Activated T-cell treated with anti-CD3 and anti-CD28 coated beads, Interleukin-2, amount 50 U/mL, for 24 hours (primary cell): ENCODE data around the gene NCDN.

ENCODE experiments used
- DNase-seq: peaks from one replicate; pipeline ENCODE4 v3.0.0-alpha.2; 2020
- H3K27ac Mint-ChIP-seq: 2 replicates; pipeline ENCODE4 v1.8.0; 2020; ENCODE audit warnings: mild to moderate bottlenecking, mixed read lengths
- H3K27me3 Mint-ChIP-seq: 2 replicates; pipeline ENCODE4 v1.8.0; 2020; ENCODE audit warnings: mixed read lengths
- H3K36me3 Mint-ChIP-seq: 2 replicates; pipeline ENCODE4 v1.8.0; 2020; ENCODE audit warnings: low read depth, mixed read lengths
- H3K4me1 Mint-ChIP-seq: 2 replicates; pipeline ENCODE4 v1.8.0; 2020; ENCODE audit warnings: low read depth, mixed read lengths
- H3K4me3 Mint-ChIP-seq: 2 replicates; pipeline ENCODE4 v1.8.0; 2020; ENCODE audit warnings: mild to moderate bottlenecking, moderate library complexity, mixed read lengths
- H3K9me3 Mint-ChIP-seq: 2 replicates; pipeline ENCODE4 v1.8.0; 2020; ENCODE audit warnings: mixed read lengths

Gene NCDN

DNA sequence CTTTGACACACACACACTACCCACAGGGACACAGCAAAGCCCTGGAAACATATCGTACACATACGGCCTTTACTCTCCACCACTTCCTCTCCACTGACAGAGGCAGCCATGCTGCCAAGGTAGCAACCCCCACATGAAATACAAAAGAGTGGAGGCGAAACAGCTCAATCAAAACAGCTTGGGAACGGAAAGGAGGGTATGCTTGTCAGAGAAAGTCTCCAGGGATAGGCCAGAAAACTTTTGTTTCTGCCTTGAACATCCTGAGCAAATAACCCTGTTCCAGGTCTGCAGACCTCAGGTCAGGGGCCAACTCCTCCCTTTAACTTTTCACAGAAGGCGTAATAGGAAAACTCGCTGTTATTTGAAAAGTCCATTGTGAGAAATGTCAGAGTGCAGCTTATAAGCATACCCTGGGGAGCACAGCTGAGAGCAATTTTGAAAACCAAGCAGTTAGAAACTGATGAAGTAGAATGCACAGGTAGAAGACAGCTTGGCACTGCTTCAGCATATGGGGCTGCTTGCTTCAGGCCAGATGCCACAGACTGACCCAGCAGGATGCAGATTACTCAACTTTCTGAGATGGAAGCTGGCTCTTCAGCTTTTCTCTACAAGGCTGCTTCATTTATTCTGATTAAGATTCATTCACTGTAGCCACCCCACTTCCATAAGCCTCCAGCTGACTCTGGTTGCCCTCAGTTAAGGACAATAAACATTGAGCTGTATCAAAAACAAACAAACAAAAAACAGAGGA lies 18.4 kb upstream of the NCDN start:
- peak; percentile 37 for DNase-seq
- peaks cover 89% of the 10 kb centered on the region for H3K4me1 Mint-ChIP-seq
- H3K9me3 Mint-ChIP-seq, result no peaks in the 10 kb centered on the region
- H3K27ac Mint-ChIP-seq, result peak overlapping the region; percentile 96
- peaks cover 41% of the 10 kb centered on the region for H3K36me3 Mint-ChIP-seq
- H3K27me3 Mint-ChIP-seq, result no peaks in the 10 kb centered on the region
- peak overlapping the region; percentile 71 for H3K4me3 Mint-ChIP-seq

DNA sequence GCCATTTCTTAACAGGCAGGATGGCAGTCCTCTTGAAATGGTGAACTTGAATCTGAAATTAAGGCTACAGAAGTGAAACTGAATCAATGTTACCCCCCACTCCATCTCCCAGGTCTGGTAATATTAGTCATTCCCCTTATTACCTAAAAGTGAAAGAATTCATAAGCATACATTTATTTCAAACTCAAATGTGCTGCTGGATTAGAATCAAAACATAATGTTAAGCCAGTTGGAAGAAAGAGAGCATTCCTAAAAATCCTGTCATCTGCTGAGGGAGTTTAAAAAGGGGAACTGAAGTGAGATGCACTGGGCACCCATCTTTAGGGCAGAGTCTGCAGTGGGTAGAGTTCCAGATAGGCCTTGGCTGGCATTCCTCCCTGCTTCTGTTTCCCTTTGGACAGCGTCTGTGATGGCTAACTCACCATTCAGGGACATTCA lies 17.8 kb upstream of the NCDN start:
- Mint-ChIP-seq H3K36me3 (peaks cover 45% of the 10 kb centered on the region), H3K27me3 (no peaks in the 10 kb centered on the region), H3K27ac (peak overlapping the region; percentile 96), H3K9me3 (no peaks in the 10 kb centered on the region), H3K4me3 (peak overlapping the region; percentile 71), H3K4me1 (peaks cover 93% of the 10 kb centered on the region)
- no peak for DNase-seq

DNA sequence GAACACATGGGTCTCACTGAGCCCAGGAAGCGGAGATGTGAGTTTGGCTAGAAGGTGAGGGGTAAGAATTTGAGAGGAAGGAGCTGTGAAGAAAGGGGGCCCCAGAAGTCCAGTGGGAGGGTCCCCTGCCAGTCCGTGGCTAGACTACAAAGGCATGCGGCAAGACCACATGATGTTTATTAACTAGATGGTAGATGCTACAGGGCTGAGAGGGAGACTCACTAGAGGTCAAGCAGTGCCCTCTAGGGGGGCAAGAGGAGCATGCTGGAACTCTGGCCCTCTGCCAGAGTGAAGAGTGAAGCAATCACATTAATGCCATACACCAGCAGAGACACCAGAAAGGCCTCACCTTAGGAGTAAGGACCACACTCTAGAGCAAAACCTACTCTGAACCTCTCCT lies 12.6 kb upstream of the NCDN start:
- H3K4me1 Mint-ChIP-seq, result peaks cover 75% of the 10 kb centered on the region
- H3K27me3 Mint-ChIP-seq, result no peaks in the 10 kb centered on the region
- peak overlapping the region; percentile 39 for H3K27ac Mint-ChIP-seq
- H3K36me3 Mint-ChIP-seq, result peaks cover 69% of the 10 kb centered on the region
- H3K9me3 Mint-ChIP-seq, result no peaks in the 10 kb centered on the region
- H3K4me3 Mint-ChIP-seq, result no peak overlapping the region
- DNase-seq, result peak; percentile 54

DNA sequence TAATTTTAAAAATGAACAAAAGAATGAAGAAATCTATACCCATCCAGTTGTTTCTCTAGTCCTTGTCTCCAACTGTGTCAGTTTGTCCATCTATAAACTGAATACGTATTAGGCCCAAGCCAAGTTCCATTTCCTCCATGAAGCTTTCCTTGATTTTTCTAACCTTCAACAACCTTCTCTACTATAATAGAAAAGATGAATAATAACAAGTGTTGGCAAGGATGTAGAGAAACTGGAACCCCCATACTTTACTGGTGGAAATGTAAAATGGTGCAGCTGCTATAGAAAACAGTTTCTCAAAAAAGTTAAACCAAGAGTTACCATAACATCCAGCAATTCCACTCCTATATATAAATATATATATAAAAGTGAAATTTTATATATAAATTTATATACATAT lies 11.0 kb upstream of the NCDN start:
- H3K4me3 Mint-ChIP-seq, result no peak overlapping the region
- DNase-seq, result no peak
- no peak overlapping the region for H3K27ac Mint-ChIP-seq
- no peaks in the 10 kb centered on the region for H3K9me3 Mint-ChIP-seq
- peaks cover 62% of the 10 kb centered on the region for H3K4me1 Mint-ChIP-seq
- H3K36me3 Mint-ChIP-seq, result peaks cover 72% of the 10 kb centered on the region
- no peaks in the 10 kb centered on the region for H3K27me3 Mint-ChIP-seq

DNA sequence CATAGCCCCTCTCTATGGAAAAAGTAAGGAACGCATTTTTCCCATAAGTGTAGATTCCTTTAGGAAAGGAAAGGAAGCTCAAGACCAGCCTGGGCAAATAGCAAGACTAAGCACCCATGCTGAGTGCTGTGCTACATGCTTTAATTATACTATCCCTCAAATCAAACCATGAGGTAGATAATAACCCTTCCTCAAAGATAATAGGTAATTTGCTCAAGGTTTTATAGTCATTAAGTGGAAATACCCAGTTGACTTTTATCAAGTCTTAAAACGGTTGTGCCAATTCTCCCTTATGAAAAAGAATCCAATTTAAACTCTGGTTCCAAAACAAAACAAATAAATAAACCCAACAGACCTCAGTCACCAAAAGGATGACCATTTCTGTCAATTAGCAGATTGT lies 3.7 kb upstream of the NCDN start:
- Mint-ChIP-seq H3K36me3 (peaks cover 68% of the 10 kb centered on the region), H3K27me3 (no peaks in the 10 kb centered on the region), H3K9me3 (no peaks in the 10 kb centered on the region), H3K4me1 (peaks cover 55% of the 10 kb centered on the region), H3K4me3 (no peak overlapping the region), H3K27ac (no peak overlapping the region)
- DNase-seq, result no peak

DNA sequence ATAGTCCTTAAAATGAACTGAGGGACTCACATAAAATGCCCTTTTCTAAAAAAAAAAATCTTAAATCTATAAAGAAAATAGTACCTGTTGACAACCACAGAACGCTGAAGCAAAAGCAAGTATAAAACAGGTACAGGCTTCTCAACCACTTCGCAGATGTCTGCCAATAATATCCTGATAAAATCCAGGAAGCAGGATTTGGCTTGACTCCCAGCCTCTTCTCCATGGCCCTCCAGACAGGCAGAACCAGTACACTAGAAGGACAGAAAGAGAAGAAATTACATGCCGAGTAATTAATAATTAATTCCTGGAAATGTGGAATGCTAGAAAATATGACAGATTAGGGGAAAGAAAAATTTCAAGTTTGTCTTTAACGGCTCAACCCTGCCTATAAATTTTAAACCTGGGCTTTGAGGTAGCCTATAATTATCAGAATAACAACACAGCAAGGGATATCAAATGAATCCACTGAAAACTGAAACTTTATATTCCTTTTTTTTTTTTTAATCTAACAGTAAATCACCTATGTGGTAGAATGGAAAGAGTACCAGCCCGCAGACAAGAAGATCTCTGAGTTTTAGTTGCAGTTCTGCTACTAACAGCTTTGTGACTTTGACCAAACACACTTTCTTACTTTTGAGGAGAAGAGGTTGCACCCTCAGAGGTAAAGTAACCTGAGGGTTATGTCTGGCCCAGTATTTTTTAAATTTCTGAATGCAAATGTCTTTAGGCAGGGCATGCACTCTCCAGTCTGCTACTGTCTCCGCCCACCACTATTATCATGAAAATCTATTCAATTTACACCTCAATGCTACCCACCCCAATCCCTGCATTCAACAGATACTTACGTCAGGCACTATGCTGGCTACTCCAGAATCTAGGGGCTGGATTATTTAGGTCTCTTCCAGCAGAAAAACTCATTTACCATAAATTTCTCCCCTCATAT lies 3.1 kb upstream of the NCDN start:
- H3K9me3 Mint-ChIP-seq, result no peaks in the 10 kb centered on the region
- peak overlapping the region; percentile 98 for H3K27ac Mint-ChIP-seq
- peaks cover 65% of the 10 kb centered on the region for H3K36me3 Mint-ChIP-seq
- H3K4me1 Mint-ChIP-seq, result peaks cover 57% of the 10 kb centered on the region
- H3K27me3 Mint-ChIP-seq, result no peaks in the 10 kb centered on the region
- no peak overlapping the region for H3K4me3 Mint-ChIP-seq
- no peak for DNase-seq

DNA sequence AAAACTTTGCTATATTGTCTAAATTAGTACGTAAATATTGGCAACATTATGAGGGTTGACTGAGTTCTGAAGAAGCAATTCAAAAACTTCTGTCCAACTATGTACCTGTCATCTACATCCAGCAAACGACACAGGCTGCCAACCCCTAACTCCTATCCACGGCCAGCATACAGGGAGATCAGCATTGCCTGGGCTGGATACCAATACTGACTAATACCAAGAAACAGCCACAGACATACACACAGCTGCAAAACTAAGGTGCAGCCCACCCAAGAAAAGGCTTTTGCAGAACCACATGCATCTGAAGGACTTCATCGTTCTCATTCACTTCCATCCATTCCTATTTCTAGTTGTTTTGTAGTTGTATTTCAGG lies 2.4 kb upstream of the NCDN start:
- H3K9me3 Mint-ChIP-seq, result no peaks in the 10 kb centered on the region
- H3K27ac Mint-ChIP-seq, result peak overlapping the region; percentile 98
- peak overlapping the region; percentile 96 for H3K4me3 Mint-ChIP-seq
- H3K36me3 Mint-ChIP-seq, result peaks cover 64% of the 10 kb centered on the region
- H3K27me3 Mint-ChIP-seq, result no peaks in the 10 kb centered on the region
- no peak for DNase-seq
- H3K4me1 Mint-ChIP-seq, result peaks cover 56% of the 10 kb centered on the region

DNA sequence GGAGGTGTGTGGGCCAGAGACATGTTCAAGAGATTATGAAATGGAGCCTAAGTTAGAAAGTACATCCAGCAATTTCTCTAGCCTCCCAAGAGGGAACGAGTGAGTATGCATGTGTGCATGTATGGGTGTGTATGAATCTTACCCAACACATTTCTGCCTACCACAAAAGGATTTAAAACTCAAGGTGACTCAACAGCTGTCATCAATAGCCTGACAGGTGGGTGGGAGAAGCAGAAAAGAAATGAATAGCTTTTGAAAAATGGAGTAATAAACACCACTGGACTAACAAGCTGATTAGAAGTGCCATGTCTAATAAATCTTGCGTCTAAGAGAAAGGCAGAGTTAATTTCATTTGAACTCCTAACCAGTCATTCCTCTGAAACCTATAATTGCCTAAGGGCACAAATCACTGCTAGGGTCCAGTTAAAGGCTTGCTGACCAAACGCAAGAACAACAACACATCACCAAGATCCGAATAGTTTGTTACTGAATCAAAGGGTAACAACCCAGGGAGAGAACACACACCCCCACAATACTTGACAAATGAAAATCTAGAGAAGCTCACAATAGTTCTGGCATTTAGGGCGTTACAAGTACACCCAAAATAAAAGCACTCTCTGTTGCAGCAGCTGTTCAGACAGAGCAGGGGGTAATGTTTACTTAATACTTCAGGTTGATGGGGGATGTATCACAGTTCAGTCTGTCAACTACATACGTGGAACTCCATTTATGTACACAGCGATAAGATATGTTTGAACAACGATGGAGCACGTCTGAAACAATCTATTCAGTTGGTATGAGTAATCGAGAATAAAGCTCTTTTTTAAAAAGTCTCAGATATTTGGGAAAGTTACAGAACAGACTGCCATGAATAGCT lies 1.8 kb upstream of the NCDN start:
- no peak for DNase-seq
- H3K4me1 Mint-ChIP-seq, result peaks cover 57% of the 10 kb centered on the region
- peak overlapping the region; percentile 98 for H3K27ac Mint-ChIP-seq
- H3K4me3 Mint-ChIP-seq, result peak overlapping the region; percentile 96
- H3K36me3 Mint-ChIP-seq, result peaks cover 64% of the 10 kb centered on the region
- H3K9me3 Mint-ChIP-seq, result no peaks in the 10 kb centered on the region
- no peaks in the 10 kb centered on the region for H3K27me3 Mint-ChIP-seq

DNA sequence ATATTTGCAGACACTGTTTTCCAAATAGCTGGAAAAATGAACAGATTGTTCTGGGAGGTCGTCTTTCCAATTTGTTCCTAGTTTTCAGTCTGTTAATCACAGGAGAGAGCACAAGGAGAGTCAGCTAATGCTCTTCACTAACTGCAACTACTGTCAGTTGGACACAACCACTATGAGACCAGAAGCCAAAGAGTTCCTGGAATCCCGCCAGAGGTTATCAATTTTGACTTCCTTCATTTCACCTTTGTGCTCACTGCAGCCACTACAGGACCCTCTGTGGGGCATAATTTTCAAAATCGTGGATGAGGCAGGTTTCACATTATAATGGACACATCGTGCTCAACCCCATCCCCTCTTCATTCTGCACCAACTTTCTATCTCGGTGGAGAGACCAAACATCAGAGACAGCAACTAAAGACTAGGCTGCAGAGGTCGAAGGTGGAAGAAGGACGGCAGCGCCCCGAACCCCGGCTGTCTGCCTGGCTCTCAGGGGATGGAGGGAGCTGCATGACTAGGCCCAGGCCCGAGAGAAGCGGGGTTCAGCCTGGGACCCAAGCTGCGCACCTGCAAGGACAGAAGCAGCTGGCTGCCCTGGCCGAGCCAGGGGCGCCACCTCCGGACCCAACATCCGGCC lies 998 bp upstream of the NCDN start:
- no peak for DNase-seq
- Mint-ChIP-seq H3K4me1 (peaks cover 62% of the 10 kb centered on the region), H3K36me3 (peaks cover 63% of the 10 kb centered on the region), H3K27me3 (no peaks in the 10 kb centered on the region), H3K9me3 (no peaks in the 10 kb centered on the region), H3K27ac (peak overlapping the region; percentile 98), H3K4me3 (peak overlapping the region; percentile 96)

DNA sequence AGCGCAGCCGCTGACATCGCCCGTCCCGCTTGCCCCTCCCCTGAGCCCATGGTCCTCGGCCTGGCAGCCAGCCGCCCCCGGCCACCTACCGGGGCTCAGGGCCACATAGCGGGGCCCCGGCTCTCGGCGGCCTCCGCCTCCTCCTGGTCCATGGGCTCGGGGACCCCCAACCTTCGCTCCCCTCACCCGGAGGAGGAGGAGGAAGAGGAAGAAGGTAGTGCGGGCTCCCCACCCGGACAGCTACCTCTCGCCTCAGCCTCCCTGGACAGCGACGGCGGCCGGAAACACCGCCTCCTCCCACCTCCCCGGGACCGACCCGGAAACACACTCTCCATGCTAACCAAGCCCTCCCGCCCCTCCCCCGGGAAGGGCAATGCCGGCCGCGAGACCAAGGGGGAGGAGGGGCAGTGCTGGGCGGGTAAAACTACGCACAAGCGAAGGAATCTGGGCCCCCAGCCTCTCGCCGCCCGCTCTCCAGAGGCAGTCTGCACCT lies 435 bp upstream of the NCDN start, which contains the start of gene KIAA0319L:
Gene KIAA0319L (minus strand): TSS at position 286 of the 493 bp plus-strand sequence. CDS start 2,912 bp downstream, outside the sequence.
- Mint-ChIP-seq H3K9me3 (no peaks in the 10 kb centered on the region), H3K4me3 (peak within 1 kb of the TSS; percentile 96), H3K27me3 (no peaks in the 10 kb centered on the region), H3K36me3 (peaks cover 63% of the 10 kb centered on the region), H3K27ac (peak within 1 kb of the TSS; percentile 98), H3K4me1 (peaks cover 66% of the 10 kb centered on the region)
- no peak for DNase-seq

DNA sequence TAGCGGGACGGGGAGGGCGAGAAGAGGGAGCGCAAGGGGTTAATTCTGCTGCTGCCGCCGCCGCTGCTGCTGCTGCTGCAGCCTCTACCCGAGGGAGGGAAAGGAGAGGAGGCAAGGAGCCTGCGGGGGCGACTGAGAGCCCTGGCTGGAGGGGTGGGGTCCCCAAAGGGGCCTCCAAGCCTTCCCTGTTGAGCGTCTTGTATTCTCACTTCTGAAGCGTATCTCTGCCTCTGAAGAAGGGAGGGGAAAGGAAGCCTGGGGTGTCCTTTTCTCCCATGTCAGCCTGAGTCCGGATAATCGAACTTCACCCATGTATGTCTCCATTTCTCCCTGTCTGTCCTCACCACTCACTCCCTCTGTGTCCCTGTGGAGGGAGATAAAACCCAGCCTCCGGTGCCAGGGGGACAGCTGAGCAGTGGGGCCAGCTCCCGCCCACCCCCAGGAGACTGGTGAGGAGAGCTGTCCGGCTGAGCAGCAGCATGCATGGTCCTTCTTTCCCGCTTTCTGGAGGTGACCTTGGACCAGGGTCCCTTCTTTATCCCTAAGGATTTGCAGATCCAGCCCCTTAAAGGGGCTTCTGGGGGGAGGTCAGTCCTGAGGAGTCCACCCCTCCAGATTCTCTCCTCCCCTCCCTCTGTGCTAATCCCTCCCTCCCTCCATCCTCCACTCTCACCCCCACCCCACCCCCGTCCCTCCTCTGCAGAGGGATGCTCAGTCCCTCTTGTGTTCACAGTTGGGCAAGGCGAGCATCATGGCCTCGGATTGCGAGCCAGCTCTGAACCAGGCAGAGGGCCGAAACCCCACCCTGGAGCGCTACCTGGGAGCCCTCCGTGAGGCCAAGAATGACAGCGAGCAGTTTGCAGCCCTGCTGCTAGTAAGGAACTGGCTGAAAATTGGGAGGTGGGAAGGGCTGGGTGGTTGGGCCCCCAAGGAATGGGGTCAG lies 1.0 kb downstream of the NCDN start:
- no peaks in the 10 kb centered on the region for H3K9me3 Mint-ChIP-seq
- H3K4me3 Mint-ChIP-seq, result peak overlapping the region; percentile 96
- peak overlapping the region; percentile 98 for H3K27ac Mint-ChIP-seq
- peaks cover 64% of the 10 kb centered on the region for H3K4me1 Mint-ChIP-seq
- H3K27me3 Mint-ChIP-seq, result no peaks in the 10 kb centered on the region
- peak; percentile 63 for DNase-seq
- peaks cover 61% of the 10 kb centered on the region for H3K36me3 Mint-ChIP-seq

DNA sequence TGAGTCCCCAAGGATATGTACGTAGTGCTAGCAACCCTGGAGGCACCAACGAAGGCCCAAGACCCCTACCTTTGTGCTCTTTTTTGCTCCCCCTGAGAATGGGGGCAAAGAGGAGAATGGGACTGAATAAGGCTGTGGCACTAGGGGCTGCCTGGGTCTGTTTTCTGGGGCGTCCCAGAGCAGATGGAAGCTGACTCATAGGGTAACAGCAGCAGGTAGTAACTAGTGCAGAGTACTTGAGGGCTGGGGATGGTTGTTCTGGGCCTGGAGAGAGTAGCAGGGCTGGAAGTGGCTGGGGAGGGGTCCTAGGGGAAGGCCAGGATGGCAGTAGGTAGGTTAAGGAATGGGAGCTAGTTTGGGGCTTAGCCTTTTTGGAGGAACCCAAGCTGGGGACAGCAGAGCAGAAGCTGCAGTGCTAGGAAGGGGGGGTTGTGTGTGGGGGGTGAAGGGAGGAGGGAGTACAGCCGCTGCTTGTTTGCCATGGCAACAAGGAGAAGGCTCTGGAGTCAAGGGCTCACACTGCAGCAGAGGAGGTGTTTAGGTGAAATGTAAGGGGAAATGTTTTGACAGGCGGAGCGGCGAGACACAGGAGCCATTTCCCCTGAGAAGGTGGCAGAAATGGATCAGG lies 1.8 kb downstream of the NCDN start:
- Mint-ChIP-seq H3K27me3 (no peaks in the 10 kb centered on the region), H3K4me1 (peaks cover 63% of the 10 kb centered on the region), H3K9me3 (no peaks in the 10 kb centered on the region), H3K27ac (peak overlapping the region; percentile 91), H3K36me3 (peaks cover 61% of the 10 kb centered on the region), H3K4me3 (peak overlapping the region; percentile 96)
- no peak for DNase-seq
